GM12878 (cell line): ENCODE measurements around the gene CHST14. TPM values are rescaled to one million over a fixed set of nuclear protein-coding genes. Genes with fewer than 3 reads are reported as not detected.

Experiments
- ATAC-seq: fragments of 200-7000 bp; cut with Tn5 transposase; 3 replicates; pipeline ENCODE4 v1.9.1; 2020; ENCODE audit warnings: mild to moderate bottlenecking, moderate library complexity
- BruUV-seq: library from RNA; stranded (reverse); fragments of 400-500 nt; replicated peaks from 2 replicates; lab custom pipeline; 2021; lab: Mats Ljungman, UMichigan
- CTCF ChIA-PET: fragments of 300-600 bp; sonication (Branson Sonifier 250); formaldehyde crosslinking; extraction: SDS; loops from one replicate; lab custom pipeline; 2021; ENCODE audit warnings: inconsistent platforms; lab: Yijun Ruan, JAX
- POLR2A ChIA-PET: fragments of 350-600 bp; formaldehyde crosslinking; extraction: SDS; loops from one replicate; lab custom pipeline; 2021; ENCODE audit warnings: inconsistent platforms; lab: Charles Lee
- RAD21 ChIA-PET: fragments of 300-600 bp; sonication (Branson Sonifier 250); formaldehyde crosslinking; loops from one replicate; lab custom pipeline; 2023; ENCODE audit warnings: antibody characterized with exemption; ENCODE audit not compliant: unreplicated experiment; lab: Charles Lee
- SMC1A ChIA-PET: fragments of 300-600 bp; sonication (Branson Sonifier 250); formaldehyde crosslinking; loops from one replicate; lab custom pipeline; 2023; ENCODE audit not compliant: unreplicated experiment, uncharacterized antibody; lab: Charles Lee
- DNase-seq: peaks from one replicate; pipeline ENCODE4 v3.0.0-alpha.2; 2011; ENCODE audit warnings: low read depth, low spot score
- FAIRE-seq: peaks from 3 replicates; lab custom pipeline; 2011; peaks lifted over from hg19 to GRCh38; lab: Jason Lieb, UNC
- H2AFZ ChIP-seq: 2 replicates; pipeline ENCODE4 v1.6.0; 2011; ENCODE audit warnings: low read depth, low read length, control low read depth; ENCODE audit not compliant: control insufficient read depth
- H3K27ac ChIP-seq: 2 replicates; pipeline ENCODE4 v1.5.1; 2011; ENCODE audit warnings: control low read depth; ENCODE audit not compliant: control insufficient read depth, insufficient read depth
- H3K27me3 ChIP-seq, 2 experiments: replicated peaks in 1 of 2; 2 replicates each; pipeline versions ENCODE4 v1.6.0 to v1.6.1; 2011; ENCODE audit warnings: low read length in 1 of 2; ENCODE audit not compliant: control insufficient read depth in 2 of 2, insufficient read depth in 2 of 2
- H3K36me3 ChIP-seq, 2 experiments: 2 replicates each; pipeline ENCODE4 v1.5.1; 2011; ENCODE audit warnings: low read length in 1 of 2; ENCODE audit not compliant: control insufficient read depth in 2 of 2, insufficient read depth in 2 of 2
- H3K4me1 ChIP-seq: 2 replicates; pipeline ENCODE4 v1.6.1; 2011; ENCODE audit warnings: mild to moderate bottlenecking, low read length, moderate library complexity, mixed read lengths; ENCODE audit not compliant: control insufficient read depth, insufficient read depth
- H3K4me2 ChIP-seq: 2 replicates; pipeline ENCODE4 v1.6.0; 2011; ENCODE audit warnings: control low read depth; ENCODE audit not compliant: control insufficient read depth, insufficient read depth
- H3K4me3 ChIP-seq: fragments of 200-600 bp; sonication (generic); 2 replicates; pipeline ENCODE4 v1.5.1; 2016
- H3K79me2 ChIP-seq: 2 replicates; pipeline ENCODE4 v1.6.0; 2011; ENCODE audit warnings: low read length; ENCODE audit not compliant: control insufficient read depth, insufficient read depth
- H3K9ac ChIP-seq: 2 replicates; pipeline ENCODE4 v1.8.0; 2011; ENCODE audit warnings: low read length, control low read depth, mixed read lengths; ENCODE audit not compliant: control insufficient read depth, insufficient read depth
- H3K9me3 ChIP-seq: replicated peaks from 3 replicates; pipeline ENCODE4 v1.5.1; 2011; ENCODE audit warnings: mild to moderate bottlenecking, low read length; ENCODE audit not compliant: control insufficient read depth, insufficient read depth
- H4K20me1 ChIP-seq: 2 replicates; pipeline ENCODE4 v1.6.0; 2011; ENCODE audit not compliant: control insufficient read depth, insufficient read depth
- CHD2 ChIP-seq: IDR thresholded peaks from 2 replicates; pipeline ENCODE4 v1.6.1; 2011; ENCODE audit warnings: low read depth, low read length, improper control_type of control experiment, borderline replicate concordance
- KDM1A ChIP-seq: fragments of 200-600 bp; sonication (generic); IDR thresholded peaks from 2 replicates; pipeline ENCODE4 v1.6.1; 2016; ENCODE audit warnings: borderline replicate concordance
- KLF5 ChIP-seq: fragments of 450-650 bp; IDR thresholded peaks from 2 replicates; pipeline ENCODE4 v1.6.1; 2014; ENCODE audit warnings: mild to moderate bottlenecking; ENCODE audit not compliant: partially characterized antibody
- NR2C1 ChIP-seq: fragments of 450-650 bp; IDR thresholded peaks from 2 replicates; pipeline ENCODE4 v1.6.1; 2017; ENCODE audit warnings: antibody characterized with exemption, mild to moderate bottlenecking, moderate library complexity
- NRF1 ChIP-seq: conservative IDR thresholded peaks from 2 replicates; pipeline ENCODE4 v1.6.1; 2011; ENCODE audit warnings: mild to moderate bottlenecking, low read depth, low read length, improper control_type of control experiment
- SIX5 ChIP-seq: IDR thresholded peaks from 2 replicates; pipeline ENCODE4 v1.6.1; 2011; ENCODE audit warnings: mild to moderate bottlenecking, low read depth, low read length, moderate library complexity; ENCODE audit not compliant: severe bottlenecking
- SREBF1 ChIP-seq: IDR thresholded peaks from 2 replicates; pipeline ENCODE4 v1.6.1; 2012; ENCODE audit warnings: mild to moderate bottlenecking, low read length
- SRF ChIP-seq, 2 experiments: IDR thresholded peaks; 2 replicates each; pipeline ENCODE4 v1.6.1; 2011; ENCODE audit warnings: low read depth in 2 of 2, low read length in 2 of 2, mild to moderate bottlenecking in 1 of 2, moderate library complexity in 1 of 2
- YBX1 ChIP-seq: fragments of 450-650 bp; IDR thresholded peaks from 2 replicates; pipeline ENCODE4 v1.6.1; 2016; ENCODE audit warnings: antibody characterized with exemption
- ZNF622 ChIP-seq: fragments of 450-650 bp; IDR thresholded peaks from 2 replicates; pipeline ENCODE4 v1.6.1; 2017; ENCODE audit warnings: mild to moderate bottlenecking, inconsistent platforms
- WGBS: methylation state at CpG from one replicate; pipeline ENCODE4 v1.1.6; 2016; ENCODE audit warnings: low lambda C conversion rate; ENCODE audit not compliant: insufficient replicate concordance, insufficient coverage; ENCODE audit errors: missing lambda C conversion rate; 5-methylcytosine and 5-hydroxymethylcytosine counted together
- in situ Hi-C: fragments of 300-500 bp; cut with MboI; formaldehyde crosslinking; loops from 9 replicates; pipeline ENCODE4 v1.14.3; 2018; ENCODE audit warnings: mixed read lengths
- intact Hi-C: fragments of 100-400 bp; cut with micrococcal nuclease; formaldehyde crosslinking; loops from one replicate; pipeline ENCODE4 v1.14.2; 2022; ENCODE audit not compliant: unreplicated experiment
- polyA plus RNA-seq, 11 experiments: library from polyadenylated mRNA; depleted of rRNA in 4 of 11; unstranded in 6 of 11; stranded (reverse) in 5 of 11; fragments of >200 nt; fragmentation: Nextera tagmentation in 4 of 11; fragmentation: Illumina TruSeq in 1 of 11; extraction: Ambion mirVana in 4 of 11; extraction: Trizol in 1 of 11; gene quantifications; 1 replicate in 1 of 11; 2 replicates in 10 of 11; pipeline versions ENCODE4 v1.2.1 to v1.2.3, GENCODE V29; 2011 to 2016; ENCODE audit warnings: inconsistent platforms in 2 of 11, missing spikeins in 2 of 11, low read depth in 1 of 11
- total RNA-seq, 4 experiments: library from RNA; depleted of rRNA in 3 of 4; stranded (reverse); fragments of >200 nt in 3 of 4; fragmentation: Illumina TruSeq in 1 of 4; extraction: Trizol in 1 of 4; gene quantifications; 2 replicates each; pipeline versions ENCODE4 v1.2.1 to v1.2.3, GENCODE V29; 2013 to 2021
- TF ChIP-seq, protein P1 (sequence below): IDR thresholded peaks from 2 replicates; pipeline ENCODE4 v1.6.1; 2012; ENCODE audit warnings: low read length, inconsistent platforms
- TF ChIP-seq, protein P2 (sequence below): IDR thresholded peaks from 2 replicates; pipeline ENCODE4 v1.6.1; 2012; ENCODE audit warnings: mild to moderate bottlenecking, low read depth, low read length
- TF ChIP-seq, protein P3 (sequence below): IDR thresholded peaks from 2 replicates; pipeline ENCODE4 v1.6.1; 2011; ENCODE audit warnings: borderline replicate concordance, low read depth, mild to moderate bottlenecking, moderate library complexity, mixed read lengths, low read length; ENCODE audit not compliant: insufficient read depth; ENCODE audit errors: extremely low read length

Gene CHST14
- total and polyA plus RNA-seq, 10 of the 15 experiments (the other 5 are each of a cell fraction or from before 2014, with no cell fraction given): 1.3 to 12.8 (median 6.2) TPM

DNA sequence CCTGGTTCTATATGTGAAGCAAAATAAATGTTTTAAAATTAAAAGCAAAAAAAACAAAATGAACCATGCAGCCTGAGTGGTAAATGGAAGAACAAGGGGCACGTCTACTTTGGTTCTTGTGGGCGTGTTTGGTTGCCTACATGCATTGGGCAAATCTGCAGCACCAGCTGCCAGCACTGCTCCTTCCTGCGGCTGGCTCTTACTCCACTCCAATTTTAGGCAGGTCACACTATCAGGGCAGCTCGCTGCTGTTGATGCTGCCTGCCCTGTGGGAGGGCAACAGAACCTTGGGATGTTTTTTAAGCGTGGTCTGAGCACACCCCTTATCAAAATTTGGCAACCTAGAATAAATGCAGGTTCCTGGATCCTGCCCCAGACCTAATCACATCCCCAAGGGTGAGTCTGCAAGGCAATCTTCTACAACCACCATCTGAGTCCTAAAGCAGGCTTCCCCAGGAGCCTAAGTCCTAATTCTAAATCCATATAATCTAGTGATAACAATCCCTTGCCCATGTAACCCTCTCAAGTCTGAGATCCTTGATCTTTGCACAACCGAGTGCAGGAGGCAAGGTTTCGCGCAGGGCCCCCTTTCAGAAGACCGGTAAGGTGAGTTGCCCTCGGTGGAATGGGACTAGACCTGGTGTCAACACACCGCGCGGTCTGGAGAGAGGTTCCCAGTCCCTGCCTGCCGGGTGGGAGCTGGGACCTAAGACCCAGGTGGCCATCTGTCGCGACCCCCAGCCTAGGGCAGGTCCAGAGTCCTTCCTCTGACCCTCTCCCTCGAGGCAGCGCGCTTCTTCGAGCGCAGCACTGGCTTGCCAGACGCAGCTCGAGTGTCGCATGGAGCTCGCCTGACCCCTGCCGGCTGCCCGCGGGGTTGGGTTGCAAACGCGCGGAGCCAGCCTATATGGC, 49.3 kb upstream of the CHST14 start (continued):
- no peak for TF ChIP-seq KLF5

DNA sequence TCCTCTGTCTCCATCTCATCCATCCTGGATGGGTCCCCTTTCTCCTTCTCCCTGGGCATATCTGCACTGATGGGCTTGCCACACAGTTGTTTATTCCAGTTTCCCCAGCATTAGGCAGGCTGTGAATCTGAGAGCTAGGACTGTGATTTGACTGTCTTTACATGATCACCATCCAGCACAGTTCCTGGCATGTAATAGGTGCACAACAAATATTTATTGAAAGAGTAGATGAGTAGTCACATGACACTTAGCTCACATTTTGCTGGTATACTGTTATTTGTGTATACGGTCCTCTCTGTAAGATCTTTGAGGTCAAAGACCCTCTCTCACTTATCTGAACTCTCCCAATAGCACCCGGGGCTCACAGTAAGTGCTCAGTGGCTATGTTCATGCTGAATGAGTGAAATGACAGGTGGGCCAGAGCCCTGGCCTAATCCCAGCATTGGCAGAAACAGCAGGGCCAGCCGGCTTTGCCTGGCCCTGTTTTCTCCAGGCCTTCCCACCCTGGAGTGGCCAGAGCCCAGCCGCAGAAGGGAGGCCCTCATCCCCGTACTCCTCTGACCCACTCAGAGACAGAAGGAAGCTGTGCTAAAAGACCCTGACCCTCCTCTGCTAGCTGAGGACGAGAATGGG, 46.2 kb upstream of the CHST14 start:
- SMC1A ChIA-PET: no interaction called here
- FAIRE-seq (no peak), DNase-seq (no peak), ATAC-seq (no peak)
- no peaks in the 10 kb centered on the region for H3K4me1 ChIP-seq
- no peaks in the 10 kb centered on the region for H3K79me2 ChIP-seq
- H3K4me3 ChIP-seq: no peak overlapping the region
- H3K27me3 ChIP-seq: no peaks in the 10 kb centered on the region; a peak in 1 of 4 replicates
- no peak overlapping the region for H3K9ac ChIP-seq
- RAD21 ChIA-PET: interaction anchor here (0.6 to 2.3 kb wide), 3 partner anchors 18 to 81 kb away, joined by 4 to 11 read pairs (median 5); partner anchors contain the start of gene IVD
- H3K9me3 ChIP-seq: no peaks in the 10 kb centered on the region
- no peak overlapping the region for H2AFZ ChIP-seq
- intact Hi-C loops (loop anchor here (5.0 kb wide), 1 partner anchor 147 kb away; no protein-coding TSS in a partner anchor), in situ Hi-C loops (loop anchor here (5.0 kb wide), 1 partner anchor 77 kb away; no protein-coding TSS in a partner anchor)
- POLR2A ChIA-PET: interaction anchor here (0.5 to 1.1 kb wide), 2 partner anchors 20 to 234 kb away, joined by 3 read pairs; no protein-coding TSS in a partner anchor
- no peak overlapping the region for H3K4me2 ChIP-seq
- CTCF ChIA-PET: interaction anchor here (1.5 to 6.6 kb wide), 6 partner anchors 16 to 145 kb away, joined by 4 to 111 read pairs (median 12); partner anchors contain the start of genes BAHD1, CCDC9B and KNSTRN
- no TSS peak for BruUV-seq
- H4K20me1 ChIP-seq: no peaks in the 10 kb centered on the region
- H3K36me3 ChIP-seq: no peaks in the 10 kb centered on the region
- H3K27ac ChIP-seq: no peak overlapping the region
- WGBS: 34% methylated on average over 6 of the region's 6 CpGs
- TF ChIP-seq, protein P1, sequence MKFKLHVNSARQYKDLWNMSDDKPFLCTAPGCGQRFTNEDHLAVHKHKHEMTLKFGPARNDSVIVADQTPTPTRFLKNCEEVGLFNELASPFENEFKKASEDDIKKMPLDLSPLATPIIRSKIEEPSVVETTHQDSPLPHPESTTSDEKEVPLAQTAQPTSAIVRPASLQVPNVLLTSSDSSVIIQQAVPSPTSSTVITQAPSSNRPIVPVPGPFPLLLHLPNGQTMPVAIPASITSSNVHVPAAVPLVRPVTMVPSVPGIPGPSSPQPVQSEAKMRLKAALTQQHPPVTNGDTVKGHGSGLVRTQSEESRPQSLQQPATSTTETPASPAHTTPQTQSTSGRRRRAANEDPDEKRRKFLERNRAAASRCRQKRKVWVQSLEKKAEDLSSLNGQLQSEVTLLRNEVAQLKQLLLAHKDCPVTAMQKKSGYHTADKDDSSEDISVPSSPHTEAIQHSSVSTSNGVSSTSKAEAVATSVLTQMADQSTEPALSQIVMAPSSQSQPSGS: no peak
- TF ChIP-seq, protein P2, sequence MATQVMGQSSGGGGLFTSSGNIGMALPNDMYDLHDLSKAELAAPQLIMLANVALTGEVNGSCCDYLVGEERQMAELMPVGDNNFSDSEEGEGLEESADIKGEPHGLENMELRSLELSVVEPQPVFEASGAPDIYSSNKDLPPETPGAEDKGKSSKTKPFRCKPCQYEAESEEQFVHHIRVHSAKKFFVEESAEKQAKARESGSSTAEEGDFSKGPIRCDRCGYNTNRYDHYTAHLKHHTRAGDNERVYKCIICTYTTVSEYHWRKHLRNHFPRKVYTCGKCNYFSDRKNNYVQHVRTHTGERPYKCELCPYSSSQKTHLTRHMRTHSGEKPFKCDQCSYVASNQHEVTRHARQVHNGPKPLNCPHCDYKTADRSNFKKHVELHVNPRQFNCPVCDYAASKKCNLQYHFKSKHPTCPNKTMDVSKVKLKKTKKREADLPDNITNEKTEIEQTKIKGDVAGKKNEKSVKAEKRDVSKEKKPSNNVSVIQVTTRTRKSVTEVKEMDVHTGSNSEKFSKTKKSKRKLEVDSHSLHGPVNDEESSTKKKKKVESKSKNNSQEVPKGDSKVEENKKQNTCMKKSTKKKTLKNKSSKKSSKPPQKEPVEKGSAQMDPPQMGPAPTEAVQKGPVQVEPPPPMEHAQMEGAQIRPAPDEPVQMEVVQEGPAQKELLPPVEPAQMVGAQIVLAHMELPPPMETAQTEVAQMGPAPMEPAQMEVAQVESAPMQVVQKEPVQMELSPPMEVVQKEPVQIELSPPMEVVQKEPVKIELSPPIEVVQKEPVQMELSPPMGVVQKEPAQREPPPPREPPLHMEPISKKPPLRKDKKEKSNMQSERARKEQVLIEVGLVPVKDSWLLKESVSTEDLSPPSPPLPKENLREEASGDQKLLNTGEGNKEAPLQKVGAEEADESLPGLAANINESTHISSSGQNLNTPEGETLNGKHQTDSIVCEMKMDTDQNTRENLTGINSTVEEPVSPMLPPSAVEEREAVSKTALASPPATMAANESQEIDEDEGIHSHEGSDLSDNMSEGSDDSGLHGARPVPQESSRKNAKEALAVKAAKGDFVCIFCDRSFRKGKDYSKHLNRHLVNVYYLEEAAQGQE: no peak
- TF ChIP-seq NR2C1 (no peak), CHD2 (no peak), KDM1A (no peak), SRF (IDR thresholded peaks at IDR 0.05; ENCODE audit: low read depth in 2 of 2, low read length in 2 of 2) (no peak), ZNF622 (no peak), SREBF1 (no peak), SIX5 (no peak), YBX1 (no peak), NRF1 (no peak)
- TF ChIP-seq, protein P3, sequence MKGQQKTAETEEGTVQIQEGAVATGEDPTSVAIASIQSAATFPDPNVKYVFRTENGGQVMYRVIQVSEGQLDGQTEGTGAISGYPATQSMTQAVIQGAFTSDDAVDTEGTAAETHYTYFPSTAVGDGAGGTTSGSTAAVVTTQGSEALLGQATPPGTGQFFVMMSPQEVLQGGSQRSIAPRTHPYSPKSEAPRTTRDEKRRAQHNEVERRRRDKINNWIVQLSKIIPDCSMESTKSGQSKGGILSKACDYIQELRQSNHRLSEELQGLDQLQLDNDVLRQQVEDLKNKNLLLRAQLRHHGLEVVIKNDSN: no peak
